ENCODE data around the gene PIK3R4. TPM values are rescaled to one million over a fixed set of nuclear protein-coding genes. Genes with fewer than 3 reads are reported as not detected.

PIK3R4 gene
- total RNA-seq, 1 experiment from 2014 or later = 47.3 TPM

- intact Hi-C loops (cut with micrococcal nuclease; ENCODE audit: unreplicated experiment) = no loop called here
- Mint-ChIP-seq H3K4me1 (ENCODE audit: low read depth, unreplicated experiment) (peaks cover 12% of the 10 kb centered on the region), H3K9me3 (ENCODE audit: low read depth, unreplicated experiment) (no peaks in the 10 kb centered on the region), H3K4me3 (ENCODE audit: low read depth, unreplicated experiment) (no peak overlapping the region), H3K27ac (ENCODE audit: unreplicated experiment) (no peak overlapping the region), H3K27me3 (ENCODE audit: unreplicated experiment) (no peaks in the 10 kb centered on the region), H3K36me3 (ENCODE audit: insufficient read depth, unreplicated experiment) (peaks cover 15% of the 10 kb centered on the region)
- no peak for DNase-seq
- no peak for TF ChIP-seq CTCF (IDR thresholded peaks at IDR 0.05; ENCODE audit: unreplicated experiment)
- BruUV-seq (replicated peaks) = no TSS peak
- CTCF ChIA-PET = interaction anchor here (1.1 kb wide), 1 partner anchor 9 kb away, joined by 3 read pairs; the partner anchor contains the start of gene PIK3R4
These were observed 9.0 kb downstream of the PIK3R4 start for GRCh38 chr3:130737622-130738021.

- CTCF ChIA-PET = no interaction called here
- no peaks in the 10 kb centered on the region for H3K9me3 Mint-ChIP-seq (ENCODE audit: low read depth, unreplicated experiment)
- intact Hi-C loops (cut with micrococcal nuclease; ENCODE audit: unreplicated experiment) = no loop called here
- no TSS peak for BruUV-seq (replicated peaks)
- no peak overlapping the region for H3K27ac Mint-ChIP-seq (ENCODE audit: unreplicated experiment)
- H3K27me3 Mint-ChIP-seq (ENCODE audit: unreplicated experiment) = no peaks in the 10 kb centered on the region
- DNase-seq = no peak
- no peak overlapping the region for H3K4me3 Mint-ChIP-seq (ENCODE audit: low read depth, unreplicated experiment)
- no peak for TF ChIP-seq CTCF (IDR thresholded peaks at IDR 0.05; ENCODE audit: unreplicated experiment)
- peaks cover 8% of the 10 kb centered on the region for H3K36me3 Mint-ChIP-seq (ENCODE audit: insufficient read depth, unreplicated experiment)
- no peaks in the 10 kb centered on the region for H3K4me1 Mint-ChIP-seq (ENCODE audit: low read depth, unreplicated experiment)
These were observed 13.3 kb downstream of the PIK3R4 start for GRCh38 chr3:130733236-130733875.

- H3K36me3 Mint-ChIP-seq (ENCODE audit: insufficient read depth, unreplicated experiment) = no peaks in the 10 kb centered on the region
These were observed 14.1 kb downstream of the PIK3R4 start for GRCh38 chr3:130732501-130732900.

GRCh38 chr3:130731817-130732216, 14.8 kb downstream of the PIK3R4 start:
- no peak overlapping the region for H3K4me3 Mint-ChIP-seq (ENCODE audit: low read depth, unreplicated experiment)
- H3K27me3 Mint-ChIP-seq (ENCODE audit: unreplicated experiment) = no peaks in the 10 kb centered on the region
- DNase-seq = no peak
- intact Hi-C loops (cut with micrococcal nuclease; ENCODE audit: unreplicated experiment) = no loop called here
- no peaks in the 10 kb centered on the region for H3K4me1 Mint-ChIP-seq (ENCODE audit: low read depth, unreplicated experiment)
- H3K9me3 Mint-ChIP-seq (ENCODE audit: low read depth, unreplicated experiment) = no peaks in the 10 kb centered on the region
- no TSS peak for BruUV-seq (replicated peaks)
- CTCF ChIA-PET = no interaction called here
- H3K27ac Mint-ChIP-seq (ENCODE audit: unreplicated experiment) = no peak overlapping the region
- no peak for TF ChIP-seq CTCF (IDR thresholded peaks at IDR 0.05; ENCODE audit: unreplicated experiment)
- peaks cover 6% of the 10 kb centered on the region for H3K36me3 Mint-ChIP-seq (ENCODE audit: insufficient read depth, unreplicated experiment)

More at GRCh38 chr3:130732501-130732900, 14.1 kb downstream of the PIK3R4 start:
- Mint-ChIP-seq H3K27me3 (ENCODE audit: unreplicated experiment) (no peaks in the 10 kb centered on the region), H3K4me1 (ENCODE audit: low read depth, unreplicated experiment) (no peaks in the 10 kb centered on the region), H3K4me3 (ENCODE audit: low read depth, unreplicated experiment) (no peak overlapping the region), H3K9me3 (ENCODE audit: low read depth, unreplicated experiment) (no peaks in the 10 kb centered on the region), H3K27ac (ENCODE audit: unreplicated experiment) (no peak overlapping the region)
- no peak for DNase-seq
- no peak for TF ChIP-seq CTCF (IDR thresholded peaks at IDR 0.05; ENCODE audit: unreplicated experiment)
- CTCF ChIA-PET = no interaction called here
- no TSS peak for BruUV-seq (replicated peaks)
- intact Hi-C loops (cut with micrococcal nuclease; ENCODE audit: unreplicated experiment) = no loop called here
